HG03103 (cell line): ENCODE measurements around the gene HBS1L.
A peak's percentile ranks its signal among the peaks of the same experiment; 100 is the strongest.

ENCODE experiments used
- ATAC-seq: cut with Tn5 transposase; IDR thresholded peaks from one replicate; pipeline ENCODE4 v1.9.1; 2021; ENCODE audit warnings: low read depth; ENCODE audit not compliant: unreplicated experiment

The HBS1L gene

DNA sequence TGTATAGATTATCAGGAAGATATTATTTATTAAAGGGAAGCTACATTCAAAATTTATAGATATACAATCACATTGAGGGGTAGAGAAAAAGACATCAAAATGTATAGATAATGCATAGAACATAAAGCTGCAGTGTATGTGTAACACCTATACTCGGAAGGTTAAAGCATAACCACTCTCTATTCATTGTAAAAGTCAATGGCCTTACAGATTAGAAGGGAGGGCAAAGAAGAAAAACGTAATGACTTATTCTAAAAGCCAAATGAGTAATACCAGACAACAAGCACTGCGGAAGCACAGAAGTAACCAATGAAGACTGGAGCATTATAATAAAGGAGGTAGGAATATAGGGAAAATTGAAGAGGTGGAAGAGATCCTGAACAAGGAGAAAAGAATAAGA is 11.3 kb downstream of the HBS1L start:
- ATAC-seq: no peak

- ATAC-seq: no peak
Observed at GRCh38 chr6:135038335-135038734, 16.3 kb downstream of the HBS1L start.

- no peak for ATAC-seq
Observed at GRCh38 chr6:135037541-135037940, 17.1 kb downstream of the HBS1L start.

- ATAC-seq: no peak
Observed at GRCh38 chr6:135036731-135037420, 17.7 kb downstream of the HBS1L start.

- no peak for ATAC-seq
Observed at GRCh38 chr6:135033238-135033637, 21.4 kb downstream of the HBS1L start.

GRCh38 chr6:135030532-135031178 is 24.0 kb downstream of the HBS1L start:
- no peak for ATAC-seq

DNA sequence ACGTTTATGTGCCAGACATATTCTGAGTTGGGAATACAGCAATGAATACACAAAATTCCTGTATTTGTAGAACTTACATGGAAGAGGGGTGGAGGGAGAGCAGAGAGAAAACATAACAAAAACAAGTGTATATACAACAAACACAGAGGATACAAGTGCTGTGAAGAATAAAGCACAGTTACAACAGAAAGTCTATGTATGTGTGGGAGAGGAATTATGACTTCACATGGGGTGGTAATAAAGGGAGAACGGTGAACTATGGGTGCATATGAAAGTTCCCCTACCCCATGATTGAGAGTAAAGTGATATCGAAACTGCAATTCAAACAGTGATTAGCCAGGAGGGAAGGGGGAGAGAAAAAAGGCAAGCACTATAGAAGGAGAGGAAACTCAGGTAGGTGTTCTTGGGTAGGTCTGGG is 24.6 kb downstream of the HBS1L start:
- ATAC-seq: peak; percentile 96

- ATAC-seq: no peak
Observed at GRCh38 chr6:135025775-135026174, 28.8 kb downstream of the HBS1L start.

DNA sequence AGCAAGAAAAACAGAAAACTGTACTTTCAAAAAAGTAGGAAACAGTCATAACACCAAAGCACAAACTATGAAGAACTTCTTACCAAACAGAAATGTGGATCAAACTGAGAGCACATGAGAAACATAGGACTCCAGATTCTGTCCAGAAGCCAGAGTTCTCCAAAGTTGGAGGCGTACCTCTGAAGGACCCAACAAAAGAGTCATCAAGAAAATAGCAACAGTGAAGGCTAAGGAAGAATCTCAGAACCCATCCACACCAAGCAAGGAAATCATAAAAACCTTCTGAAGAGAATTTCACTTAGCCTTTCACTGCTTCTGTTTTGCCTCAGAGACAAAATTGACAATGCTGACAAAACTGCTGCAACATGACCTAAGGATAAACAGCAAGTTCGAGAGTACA is 29.4 kb downstream of the HBS1L start:
- ATAC-seq: no peak

- ATAC-seq: no peak
Observed at GRCh38 chr6:135022050-135022697, 32.4 kb downstream of the HBS1L start.

- ATAC-seq: peak; percentile 72
Observed at GRCh38 chr6:135021310-135022049, 33.1 kb downstream of the HBS1L start.

DNA sequence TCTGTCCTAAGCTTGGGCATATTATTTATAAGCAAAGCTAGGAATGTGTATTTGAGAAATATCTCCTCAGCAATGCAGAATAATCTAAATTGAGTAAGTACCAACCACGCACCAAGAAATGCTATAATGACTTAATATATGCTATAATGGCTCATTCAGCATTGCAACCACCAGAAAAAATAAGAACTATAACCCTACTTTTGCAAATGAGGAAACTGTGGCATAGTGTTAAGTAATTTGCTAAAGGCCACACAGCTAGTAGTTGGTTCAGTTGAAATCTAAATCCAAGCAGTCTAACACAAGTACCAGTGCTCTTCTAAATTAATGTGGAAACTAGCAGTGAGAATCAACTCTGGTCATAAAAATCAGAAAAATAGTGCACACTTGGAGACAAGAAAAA is 35.7 kb downstream of the HBS1L start:
- no peak for ATAC-seq

- no peak for ATAC-seq
Observed at GRCh38 chr6:135018052-135018451, 36.6 kb downstream of the HBS1L start.

DNA sequence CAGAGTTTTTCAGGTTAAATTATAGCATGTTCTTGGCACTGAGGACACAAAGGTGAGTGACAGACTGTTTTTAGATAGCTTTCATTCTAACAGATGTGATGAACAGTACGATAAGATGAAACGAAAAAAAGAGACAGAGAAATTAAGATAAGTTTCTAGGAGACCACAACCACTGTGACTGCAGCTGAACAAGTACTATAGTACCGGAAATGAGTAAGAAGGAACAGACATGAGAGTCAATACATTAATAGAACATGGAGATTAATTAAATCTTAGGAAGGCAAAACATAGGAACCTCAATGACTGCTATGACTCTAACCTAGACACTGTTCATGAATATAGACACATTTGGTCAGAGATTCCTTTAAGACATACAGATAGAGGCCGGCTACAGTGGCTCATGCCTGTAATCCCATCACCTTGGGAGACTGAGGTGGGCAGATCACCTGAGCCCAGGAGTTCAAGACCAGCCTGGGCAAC is 40.2 kb downstream of the HBS1L start:
- peak; percentile 80 for ATAC-seq

DNA sequence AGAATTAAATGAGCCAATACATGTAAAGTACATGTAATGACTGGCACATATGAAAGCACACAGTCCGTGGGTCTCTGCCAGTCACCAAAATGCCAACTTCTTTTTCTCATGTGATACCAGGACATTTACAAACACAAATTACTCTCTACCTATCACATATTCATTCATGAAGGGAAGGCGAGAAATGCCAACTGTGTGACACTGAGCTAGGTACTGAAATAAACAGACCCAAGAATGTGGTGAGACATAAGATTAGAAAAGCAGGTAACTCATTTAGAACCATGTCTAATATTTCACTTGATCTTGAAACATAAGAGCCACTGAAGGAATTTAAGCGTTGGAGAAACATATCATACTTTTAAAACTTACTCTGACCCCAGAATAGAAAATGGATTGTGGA is 41.4 kb downstream of the HBS1L start:
- no peak for ATAC-seq

DNA sequence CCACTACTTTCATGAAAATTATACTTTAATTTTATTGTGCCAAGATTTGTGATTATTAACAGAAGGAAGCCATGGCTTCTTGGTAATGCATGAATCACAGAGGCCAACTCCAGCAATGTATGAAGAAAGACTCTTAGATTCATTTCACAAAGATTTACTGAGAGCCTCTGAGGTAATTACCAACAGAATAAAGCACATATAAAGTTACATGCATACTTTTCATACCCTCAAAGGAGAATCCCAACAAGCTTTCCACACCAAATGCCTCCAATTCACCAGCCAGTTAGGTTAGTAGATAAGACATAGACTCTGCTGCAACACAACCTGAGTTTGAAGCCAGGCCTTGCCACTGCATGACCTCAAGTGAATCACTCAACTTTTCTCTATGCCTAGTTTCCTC is 41.9 kb downstream of the HBS1L start:
- ATAC-seq: no peak

DNA sequence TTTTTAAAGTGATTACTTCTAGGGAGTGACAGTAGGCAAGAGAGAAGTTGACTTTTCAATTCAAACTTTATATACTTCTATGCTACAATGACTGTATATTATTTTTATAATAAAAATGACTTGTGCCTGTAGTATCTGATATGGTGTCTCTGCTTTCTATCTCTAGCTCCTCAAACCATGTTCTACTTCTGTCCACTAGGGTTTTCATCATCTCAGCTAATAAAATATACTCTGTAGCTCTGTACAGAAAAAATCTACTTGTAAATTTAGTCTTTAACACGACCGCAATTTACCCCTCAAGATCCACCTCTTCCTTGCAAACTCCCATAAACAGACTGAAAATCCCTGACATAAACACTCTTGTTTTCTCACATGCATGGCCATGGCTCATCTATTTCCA is 42.3 kb downstream of the HBS1L start:
- ATAC-seq: no peak

- ATAC-seq: no peak
Observed at GRCh38 chr6:135008941-135009290, 45.7 kb downstream of the HBS1L start.

DNA sequence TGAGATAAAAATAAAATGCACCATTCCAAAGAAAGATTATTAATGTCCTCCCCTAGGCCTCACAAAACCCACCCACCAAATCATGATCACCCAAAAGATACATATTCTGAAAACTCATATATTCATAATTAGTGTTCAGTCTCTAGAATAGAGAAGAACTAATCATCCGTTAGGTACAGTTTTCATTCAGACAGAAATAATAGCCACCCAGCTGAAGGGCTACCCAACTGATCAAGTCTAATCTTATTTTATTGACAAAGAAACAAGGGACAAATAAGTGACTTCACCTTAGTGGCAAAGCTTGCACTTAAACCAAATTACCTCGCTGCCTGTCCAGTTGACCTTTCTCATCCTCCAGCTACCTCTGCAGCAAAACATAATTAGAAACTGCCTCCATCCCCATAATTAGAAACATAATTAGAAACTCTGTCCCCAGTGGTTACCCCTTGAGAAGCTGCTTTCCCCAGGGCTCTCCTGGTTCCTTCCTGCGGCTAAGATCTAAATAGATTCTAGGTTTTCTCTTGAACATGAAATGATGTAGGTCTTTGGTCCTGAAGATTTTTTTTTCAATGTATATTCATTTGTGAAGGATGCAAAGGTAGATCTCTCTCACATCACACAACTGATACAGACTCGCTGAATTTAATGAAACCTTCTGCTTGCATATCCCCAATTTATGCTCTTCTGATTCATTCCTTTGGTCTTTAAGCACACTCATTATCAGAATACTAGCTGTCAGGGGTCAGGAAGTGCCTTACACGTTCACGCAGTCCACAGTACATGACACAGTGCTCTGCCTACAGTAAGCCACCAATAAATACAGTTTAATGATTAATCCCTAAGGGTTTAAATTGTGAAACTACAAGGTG is 46.3 kb downstream of the HBS1L start:
- peak; percentile 86 for ATAC-seq

DNA sequence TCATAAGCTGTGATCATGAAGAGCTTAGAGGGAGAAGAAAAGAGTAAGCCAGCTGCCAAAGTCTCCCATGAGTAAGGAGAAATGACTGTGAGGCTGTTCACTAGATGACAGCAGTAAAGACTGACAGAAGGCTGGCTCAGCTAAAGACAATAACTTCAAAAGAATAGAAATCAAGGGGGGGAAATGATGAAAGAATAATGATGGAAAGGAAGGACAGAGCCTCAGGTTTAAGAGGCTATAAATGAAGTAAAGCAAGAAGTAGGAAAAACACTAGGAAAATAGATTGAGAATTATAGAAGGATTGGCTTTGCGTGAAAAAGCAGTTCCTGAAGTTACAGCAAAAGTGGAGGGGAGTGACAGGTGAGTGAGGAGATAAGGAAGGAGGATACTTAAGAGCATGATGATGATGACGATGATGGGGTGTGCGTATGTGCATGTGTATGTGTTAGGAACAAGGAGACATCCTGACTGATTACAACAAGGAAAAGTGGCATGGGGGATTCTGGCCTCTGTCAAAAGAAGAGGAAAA is 48.2 kb downstream of the HBS1L start:
- no peak for ATAC-seq
